ENCODE data around the gene MLYCD. TPM values are rescaled to one million over a fixed set of nuclear protein-coding genes. Genes with fewer than 3 reads are reported as not detected.

MLYCD gene
- total RNA-seq, 2 experiments from 2014 or later = 5.3 to 5.7 TPM

- no peak for DNase-seq
- no peaks in the 10 kb centered on the region for H3K9me3 Mint-ChIP-seq (ENCODE audit: low read depth)
- ATAC-seq = no peak
- no peaks in the 10 kb centered on the region for H3K27me3 Mint-ChIP-seq
- H3K36me3 Mint-ChIP-seq = peaks cover 3% of the 10 kb centered on the region
- CTCF ChIA-PET = no interaction called here
- H3K4me1 Mint-ChIP-seq = peaks cover 3% of the 10 kb centered on the region
- H3K4me3 Mint-ChIP-seq = no peak overlapping the region
- H3K27ac Mint-ChIP-seq = no peak overlapping the region
These were observed 8.2 kb downstream of the MLYCD start for GRCh38 chr16:83907111-83907510.

GRCh38 chr16:83907631-83908250 lies 8.8 kb downstream of the MLYCD start:
- no peaks in the 10 kb centered on the region for H3K9me3 Mint-ChIP-seq (ENCODE audit: low read depth)
- CTCF ChIA-PET = no interaction called here
- H3K36me3 Mint-ChIP-seq = peaks cover 3% of the 10 kb centered on the region
- H3K4me3 Mint-ChIP-seq = no peak overlapping the region
- H3K27me3 Mint-ChIP-seq = no peaks in the 10 kb centered on the region
- H3K4me1 Mint-ChIP-seq = peaks cover 1% of the 10 kb centered on the region
- no peak for DNase-seq
- no peak overlapping the region for H3K27ac Mint-ChIP-seq
- no peak for ATAC-seq

DNA sequence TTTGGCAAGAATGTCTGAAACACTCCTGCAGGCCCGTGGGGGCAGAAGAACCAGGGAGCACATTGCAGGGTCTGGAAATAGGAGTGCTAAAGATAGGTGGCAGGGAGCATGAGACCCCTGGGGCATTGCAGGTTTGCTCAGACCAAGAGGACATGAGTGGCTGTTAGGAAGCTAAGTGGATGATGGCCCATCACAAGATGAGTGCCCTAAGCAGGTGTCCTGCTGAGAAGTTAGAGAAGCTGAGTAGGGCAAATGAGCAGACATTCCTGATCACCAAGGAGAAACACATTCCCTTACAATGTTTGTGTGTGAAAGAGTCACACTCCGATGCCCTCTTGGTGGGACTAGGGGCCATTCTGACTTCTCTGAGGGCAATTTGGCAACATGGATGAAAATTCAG lies 9.9 kb downstream of the MLYCD start:
- CTCF ChIA-PET = no interaction called here
- Mint-ChIP-seq H3K27me3 (no peaks in the 10 kb centered on the region), H3K4me3 (no peak overlapping the region), H3K4me1 (no peaks in the 10 kb centered on the region), H3K36me3 (peaks cover 3% of the 10 kb centered on the region), H3K9me3 (ENCODE audit: low read depth) (no peaks in the 10 kb centered on the region), H3K27ac (no peak overlapping the region)
- ATAC-seq = no peak
- no peak for DNase-seq

GRCh38 chr16:83911290-83911689 lies 12.4 kb downstream of the MLYCD start:
- no peaks in the 10 kb centered on the region for H3K4me1 Mint-ChIP-seq
- no peaks in the 10 kb centered on the region for H3K27me3 Mint-ChIP-seq
- no peak for ATAC-seq
- DNase-seq = no peak
- H3K27ac Mint-ChIP-seq = no peak overlapping the region
- H3K9me3 Mint-ChIP-seq (ENCODE audit: low read depth) = no peaks in the 10 kb centered on the region
- no peak overlapping the region for H3K4me3 Mint-ChIP-seq
- CTCF ChIA-PET = interaction anchor here (1.7 kb wide), 1 partner anchor 12 kb away, joined by 4 read pairs; the partner anchor contains the start of gene MLYCD
- peaks cover 11% of the 10 kb centered on the region for H3K36me3 Mint-ChIP-seq

DNA sequence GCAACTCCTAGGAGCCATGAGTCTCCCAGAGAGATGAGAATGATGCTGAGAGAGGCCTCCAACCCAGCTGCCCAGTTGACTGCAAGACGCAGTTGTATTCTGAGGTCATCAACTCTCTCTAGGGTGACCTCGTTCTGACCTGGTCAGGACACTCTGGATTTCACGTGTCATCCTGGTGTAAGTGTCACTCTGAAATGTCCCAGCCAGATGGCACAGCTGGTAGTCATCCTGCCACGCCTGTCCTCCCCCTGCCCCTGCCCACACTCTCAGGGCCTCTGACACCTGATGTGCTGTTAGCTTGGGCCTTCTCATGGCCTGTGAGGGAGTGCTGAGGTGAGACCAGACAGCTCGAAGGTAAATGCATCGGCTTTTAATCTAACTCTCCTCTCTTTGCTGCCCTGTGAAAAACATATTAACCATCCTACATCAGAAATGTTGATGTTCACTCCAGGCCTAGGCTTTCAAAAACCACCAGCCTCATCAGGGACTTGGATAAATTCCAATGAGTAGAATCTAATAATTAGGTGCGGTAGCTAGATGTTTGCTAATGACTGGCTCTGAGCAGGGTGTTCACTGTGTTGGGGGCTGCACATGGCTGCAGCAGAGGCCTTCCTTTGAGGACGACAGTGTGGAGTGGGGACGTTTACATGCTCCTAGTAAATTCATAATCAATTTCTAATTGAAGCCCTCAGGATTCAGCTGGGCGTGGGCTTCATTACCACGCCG lies 13.8 kb downstream of the MLYCD start:
- no peaks in the 10 kb centered on the region for H3K9me3 Mint-ChIP-seq (ENCODE audit: low read depth)
- CTCF ChIA-PET = interaction anchor here (1.1 to 1.7 kb wide), 2 partner anchors 13 to 14 kb away, joined by 4 read pairs; partner anchors contain the start of gene MLYCD
- no peak overlapping the region for H3K27ac Mint-ChIP-seq
- H3K4me1 Mint-ChIP-seq = no peaks in the 10 kb centered on the region
- H3K36me3 Mint-ChIP-seq = peaks cover 18% of the 10 kb centered on the region
- H3K27me3 Mint-ChIP-seq = no peaks in the 10 kb centered on the region
- ATAC-seq (no peak), DNase-seq (no peak)
- H3K4me3 Mint-ChIP-seq = no peak overlapping the region

DNA sequence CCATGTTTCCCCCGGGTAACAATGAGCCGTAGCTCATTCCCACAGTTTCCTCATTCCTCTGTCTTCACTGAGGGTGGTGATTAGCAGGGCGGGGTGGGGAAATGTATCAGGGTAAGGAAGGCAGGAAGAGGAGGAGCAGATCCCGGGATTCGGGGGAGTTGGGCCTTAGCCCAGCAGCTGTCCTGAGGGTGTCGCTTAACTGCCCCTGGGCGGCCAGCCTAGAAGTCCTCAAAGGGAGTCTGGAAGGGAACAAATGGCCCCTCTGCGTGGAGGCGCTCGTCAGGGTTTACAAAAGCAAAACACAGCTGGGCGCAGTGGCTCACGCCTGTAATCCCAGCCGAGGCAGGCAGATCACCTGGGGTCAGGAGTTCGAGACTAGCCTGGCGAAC lies 14.3 kb downstream of the MLYCD start:
- H3K9me3 Mint-ChIP-seq (ENCODE audit: low read depth) = no peaks in the 10 kb centered on the region
- no peak for ATAC-seq
- no peaks in the 10 kb centered on the region for H3K27me3 Mint-ChIP-seq
- no peak overlapping the region for H3K4me3 Mint-ChIP-seq
- H3K36me3 Mint-ChIP-seq = peaks cover 24% of the 10 kb centered on the region
- H3K4me1 Mint-ChIP-seq = no peaks in the 10 kb centered on the region
- DNase-seq = no peak
- CTCF ChIA-PET = interaction anchor here (1.1 kb wide), 1 partner anchor 13 kb away, joined by 4 read pairs; no protein-coding TSS in a partner anchor
- no peak overlapping the region for H3K27ac Mint-ChIP-seq

DNA sequence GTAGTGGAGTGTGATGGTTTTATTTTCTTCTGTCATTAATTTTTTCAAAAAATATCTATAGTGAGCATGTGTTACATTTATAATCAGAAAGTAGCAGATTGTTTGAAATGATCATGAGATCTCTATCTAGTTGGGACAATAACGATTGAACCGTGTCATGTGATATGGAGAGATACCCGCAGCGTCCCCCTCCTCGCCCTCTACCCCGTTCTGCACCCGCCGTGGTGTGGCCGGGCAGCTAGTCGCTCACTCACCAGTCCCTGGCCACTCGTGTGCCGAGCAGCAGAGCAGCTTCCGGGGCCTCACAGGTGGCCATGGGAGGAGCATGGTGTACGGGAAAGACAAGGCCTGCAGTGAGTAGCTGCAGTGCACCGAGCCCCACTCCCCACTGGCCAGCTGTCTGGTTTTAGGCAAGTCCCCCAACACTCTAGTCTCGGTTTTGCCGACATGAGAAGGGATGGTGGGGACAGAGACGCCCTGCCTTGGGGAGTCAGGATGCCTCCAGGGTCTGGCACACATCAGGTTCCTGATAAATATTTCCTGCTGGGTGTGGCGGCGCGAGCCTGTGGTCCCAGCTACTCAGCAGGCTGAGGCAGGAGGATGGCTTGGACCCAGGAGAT lies 15.3 kb downstream of the MLYCD start:
- Mint-ChIP-seq H3K4me1 (no peaks in the 10 kb centered on the region), H3K27ac (no peak overlapping the region), H3K36me3 (peaks cover 33% of the 10 kb centered on the region), H3K27me3 (no peaks in the 10 kb centered on the region), H3K4me3 (no peak overlapping the region), H3K9me3 (ENCODE audit: low read depth) (peaks cover 7% of the 10 kb centered on the region)
- CTCF ChIA-PET = interaction anchor here (0.7 kb wide), 1 partner anchor 132 kb away, joined by 3 read pairs; no protein-coding TSS in a partner anchor
- no peak for DNase-seq
- no peak for ATAC-seq

- no peak for ATAC-seq
- H3K27ac Mint-ChIP-seq = no peak overlapping the region
- H3K4me3 Mint-ChIP-seq = no peak overlapping the region
- H3K36me3 Mint-ChIP-seq = peaks cover 37% of the 10 kb centered on the region
- no peaks in the 10 kb centered on the region for H3K4me1 Mint-ChIP-seq
- H3K9me3 Mint-ChIP-seq (ENCODE audit: low read depth) = peaks cover 7% of the 10 kb centered on the region
- no peak for DNase-seq
- CTCF ChIA-PET = no interaction called here
- H3K27me3 Mint-ChIP-seq = no peaks in the 10 kb centered on the region
These were observed 16.2 kb downstream of the MLYCD start for GRCh38 chr16:83915081-83915480.

DNA sequence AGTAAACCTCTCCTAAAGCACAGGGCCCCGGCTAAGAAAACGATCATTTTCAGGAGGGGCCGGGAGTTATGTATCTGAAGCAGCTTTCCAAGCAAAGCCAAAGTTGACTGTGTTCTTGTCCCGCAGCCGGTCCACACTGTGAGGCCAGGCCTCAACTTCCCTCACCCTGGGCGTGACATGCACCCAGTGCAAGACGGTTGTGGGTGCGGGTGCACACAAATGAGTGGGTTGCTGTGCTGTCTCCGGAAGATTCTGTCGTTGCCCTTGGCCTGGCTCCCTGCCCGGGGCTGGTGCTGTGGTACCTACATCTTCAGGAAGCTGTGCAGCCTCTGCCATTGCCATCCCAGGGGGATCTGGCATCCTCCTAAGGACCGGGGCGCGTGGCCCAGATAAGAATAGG lies 16.6 kb downstream of the MLYCD start:
- H3K4me3 Mint-ChIP-seq = no peak overlapping the region
- no peak overlapping the region for H3K27ac Mint-ChIP-seq
- DNase-seq (no peak), ATAC-seq (no peak)
- peaks cover 7% of the 10 kb centered on the region for H3K9me3 Mint-ChIP-seq (ENCODE audit: low read depth)
- CTCF ChIA-PET = no interaction called here
- H3K27me3 Mint-ChIP-seq = no peaks in the 10 kb centered on the region
- H3K36me3 Mint-ChIP-seq = peaks cover 37% of the 10 kb centered on the region
- no peaks in the 10 kb centered on the region for H3K4me1 Mint-ChIP-seq

DNA sequence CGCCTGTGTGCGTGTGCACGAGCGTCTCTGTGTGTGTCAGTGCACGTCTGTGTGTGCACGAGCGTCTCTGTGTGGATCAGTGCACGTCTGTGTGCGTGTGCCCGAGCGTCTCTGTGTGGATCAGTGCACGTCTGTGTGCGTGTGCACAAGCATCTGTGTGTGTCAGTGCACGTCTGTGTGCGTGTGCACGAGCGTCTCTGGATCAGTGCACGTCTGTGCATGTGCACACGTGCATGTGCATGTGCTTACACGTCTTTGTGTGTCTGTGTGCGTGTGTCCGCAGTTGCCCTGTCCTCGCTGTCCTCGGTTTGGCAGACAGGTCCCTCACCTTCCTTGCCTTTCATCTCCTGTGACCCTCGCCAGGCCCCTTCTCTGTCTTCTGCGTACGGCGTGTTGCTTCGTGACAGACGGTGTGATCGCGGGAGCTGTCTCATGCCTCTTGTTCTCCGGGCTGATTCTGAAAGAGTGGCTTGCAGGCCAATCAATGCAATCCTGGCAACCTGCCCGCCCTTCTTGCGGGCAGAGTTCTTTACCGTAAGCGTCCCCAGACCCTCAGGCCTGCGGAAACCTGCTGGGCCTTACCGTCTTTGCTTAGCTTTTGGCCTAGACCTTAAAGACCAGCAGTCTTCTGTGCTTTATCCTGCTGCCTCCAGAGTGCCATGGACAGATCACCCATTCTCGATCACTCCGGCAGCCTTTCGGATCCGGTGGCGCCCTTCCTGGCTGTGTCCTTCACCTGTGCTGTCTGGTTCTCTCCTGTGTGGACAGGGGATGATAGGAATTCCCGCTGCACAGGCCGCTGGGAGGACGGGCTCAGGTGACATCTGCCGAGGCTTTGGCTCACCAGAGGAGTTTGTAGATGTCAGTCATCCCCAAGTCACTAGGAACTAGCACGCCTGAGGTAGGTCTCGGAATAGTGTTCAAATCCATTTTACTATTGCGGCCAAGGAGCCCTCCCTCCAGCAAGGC lies 18.5 kb downstream of the MLYCD start:
- H3K9me3 Mint-ChIP-seq (ENCODE audit: low read depth) = peaks cover 7% of the 10 kb centered on the region
- no peaks in the 10 kb centered on the region for H3K4me1 Mint-ChIP-seq
- peaks cover 37% of the 10 kb centered on the region for H3K36me3 Mint-ChIP-seq
- DNase-seq (no peak), ATAC-seq (no peak)
- CTCF ChIA-PET = no interaction called here
- H3K27ac Mint-ChIP-seq = no peak overlapping the region
- H3K27me3 Mint-ChIP-seq = no peaks in the 10 kb centered on the region
- H3K4me3 Mint-ChIP-seq = no peak overlapping the region

- Mint-ChIP-seq H3K27me3 (no peaks in the 10 kb centered on the region), H3K27ac (no peak overlapping the region), H3K9me3 (ENCODE audit: low read depth) (peaks cover 7% of the 10 kb centered on the region), H3K4me3 (no peak overlapping the region), H3K4me1 (no peaks in the 10 kb centered on the region), H3K36me3 (peaks cover 32% of the 10 kb centered on the region)
- no peak for DNase-seq
- no peak for ATAC-seq
- CTCF ChIA-PET = no interaction called here
These were observed 22.1 kb downstream of the MLYCD start for GRCh38 chr16:83920894-83921491.

GRCh38 chr16:83923581-83924365 lies 24.9 kb downstream of the MLYCD start:
- ATAC-seq (no peak), DNase-seq (no peak)
- CTCF ChIA-PET = interaction anchor here (1.0 kb wide), 1 partner anchor 97 kb away, joined by 3 read pairs; no protein-coding TSS in a partner anchor
- Mint-ChIP-seq H3K9me3 (ENCODE audit: low read depth) (peaks cover 4% of the 10 kb centered on the region), H3K27me3 (no peaks in the 10 kb centered on the region), H3K36me3 (peaks cover 11% of the 10 kb centered on the region), H3K27ac (no peak overlapping the region), H3K4me3 (no peak overlapping the region), H3K4me1 (no peaks in the 10 kb centered on the region)

Data from activated CD8-positive, alpha-beta memory T cell treated with anti-CD3 and anti-CD28 coated beads, Interleukin-2, amount 10 ng/mL, durations not matched to agents 7 days and 5 days (primary cell).